ENCODE measurements around the gene SRSF5. TPM values are rescaled to one million over a fixed set of nuclear protein-coding genes. Genes with fewer than 3 reads are reported as not detected.

Gene SRSF5
- total and polyA plus RNA-seq, 2 of the 8 experiments (the other 6 are each of a cell fraction or from before 2014, with no cell fraction given) = 101 to 238 TPM

GRCh38 chr14:69775012-69775411 is 8.1 kb downstream of the SRSF5 start:
- H3K23ac ChIP-seq (ENCODE audit: insufficient read length) = no peak overlapping the region
- ChIA-PET POLR2A (ENCODE audit: partially characterized antibody) (interaction anchor here (1.0 to 3.0 kb wide), 3 partner anchors 8 to 12 kb away, joined by 3 to 30 read pairs (median 9); partner anchors contain the start of gene SRSF5), CTCF (ENCODE audit: partially characterized antibody) (interaction anchor here (1.0 kb wide), 1 partner anchor 190 kb away, joined by 3 read pairs; no protein-coding TSS in a partner anchor)
- no peak overlapping the region for H2BK5ac ChIP-seq (ENCODE audit: low read depth, low read length)
- H4K5ac ChIP-seq (ENCODE audit: insufficient read length, low read depth, low read length) = no peak overlapping the region
- no peak overlapping the region for H2AK5ac ChIP-seq (ENCODE audit: low read depth, low read length)
- H3K23me2 ChIP-seq (ENCODE audit: low read depth, low read length) = no peaks in the 10 kb centered on the region
- no peak for FAIRE-seq
- no peak overlapping the region for H2BK12ac ChIP-seq (ENCODE audit: low read depth, low read length)
- no peak overlapping the region for H2BK20ac ChIP-seq (ENCODE audit: low read length)
- H3K4ac ChIP-seq (replicated peaks; ENCODE audit: insufficient read length, low read depth, low read length) = no peak overlapping the region
- no peak for DNase-seq (ENCODE audit: low read depth in 1 of 2, low spot score in 2 of 2)
- H2BK120ac ChIP-seq (replicated peaks; ENCODE audit: low read depth, low read length) = no peak overlapping the region
- no peak overlapping the region for H3K14ac ChIP-seq (ENCODE audit: insufficient read length)
- H3K18ac ChIP-seq (ENCODE audit: extremely low read depth, low read length) = no peak overlapping the region
- no peaks in the 10 kb centered on the region for H3K9me3 ChIP-seq (ENCODE audit: insufficient read depth in 2 of 2, low read depth in 1 of 2, low read length in 1 of 2)
- no peak overlapping the region for H4K8ac ChIP-seq (ENCODE audit: extremely low read depth, insufficient read depth, low read length)
- no peaks in the 10 kb centered on the region for H3K27me3 ChIP-seq (replicated peaks in 1 of 4; ENCODE audit: control insufficient read depth in 3 of 4, extremely low read depth in 1 of 4, insufficient read depth in 3 of 4, low read length in 3 of 4)
- H2BK15ac ChIP-seq (ENCODE audit: low read length) = no peak overlapping the region
- peaks cover 32 to 91% (median 68%) of the 10 kb centered on the region in 4 experiments for H3K36me3 ChIP-seq (ENCODE audit: control insufficient read depth in 2 of 4, insufficient read depth in 4 of 4, low read length in 3 of 4)
- 0 out of 2 replicates have a peak, but pooled peaks cover 2% of the 10 kb centered on the region for H3K79me1 ChIP-seq (ENCODE audit: low read depth, low read length)
- TF ChIP-seq RAD21 (IDR thresholded peaks at IDR 0.05 in 1 of 2, conservative IDR thresholded peaks at IDR 0.05 in 1 of 2; ENCODE audit: low read depth in 2 of 2, low read length in 2 of 2) (no peak), POU5F1 (IDR thresholded peaks at IDR 0.05; ENCODE audit: low read depth, low read length) (no peak)
- WGBS, 2 experiments (ENCODE audit: extremely low coverage in 1 of 2, insufficient coverage in 1 of 2, insufficient read length in 1 of 2, insufficient replicate concordance in 2 of 2, low coverage in 1 of 2, low lambda C conversion rate in 2 of 2, missing lambda C conversion rate in 1 of 2) = 84% methylated on average over 3 of the region's 3 CpGs; no CpG with 5 or more reads in 1 of the 2 experiments
- no peak overlapping the region for H3K56ac ChIP-seq (replicated peaks; ENCODE audit: insufficient read length, low read depth, low read length)
- H2AFZ ChIP-seq (ENCODE audit: low read length) = no peak overlapping the region
- H3K4me1 ChIP-seq (replicated peaks in 1 of 4; ENCODE audit: control insufficient read depth in 3 of 4, insufficient read depth in 4 of 4, low read length in 3 of 4) = no peaks in the 10 kb centered on the region
- H3K4me3 ChIP-seq (ENCODE audit: extremely low read depth in 1 of 4, insufficient read depth in 2 of 4, low read depth in 3 of 4, low read length in 4 of 4) = no peak overlapping the region
- H3K79me2 ChIP-seq (ENCODE audit: control insufficient read depth in 1 of 2, insufficient read depth in 2 of 2, low read length in 2 of 2) = peaks cover 0 to 15% of the 10 kb centered on the region in 2 experiments; a peak in 2 of 4 replicates
- no peak overlapping the region for H4K91ac ChIP-seq (replicated peaks; ENCODE audit: insufficient read length, low read length)
- no peak overlapping the region for H3K27ac ChIP-seq (ENCODE audit: low read depth, low read length)
- no peak overlapping the region for H3K4me2 ChIP-seq (ENCODE audit: insufficient read depth in 1 of 2, low read depth in 2 of 2, low read length in 2 of 2)
- peaks cover 0 to 9% of the 10 kb centered on the region in 2 experiments for H4K20me1 ChIP-seq (replicated peaks in 1 of 2; ENCODE audit: control insufficient read depth in 1 of 2, insufficient read depth in 2 of 2, low read length in 2 of 2)
- H3K9ac ChIP-seq (replicated peaks in 1 of 4; ENCODE audit: extremely low read depth in 1 of 4, low read depth in 3 of 4, low read length in 3 of 4) = no peak overlapping the region

All from H1 (cell line).